NCI-H1417 treated with DMSO at 0.1 percent for 48 hours (cell line): ENCODE measurements around the gene CHGA.

ENCODE experiments used
- DNase-seq: peaks from one replicate; lab custom pipeline; 2025; lab: John Stamatoyannopoulos, UW

Gene CHGA

GRCh38 chr14:92980866-92981265 is 57.9 kb downstream of the CHGA start:
- DNase-seq: no peak

DNA sequence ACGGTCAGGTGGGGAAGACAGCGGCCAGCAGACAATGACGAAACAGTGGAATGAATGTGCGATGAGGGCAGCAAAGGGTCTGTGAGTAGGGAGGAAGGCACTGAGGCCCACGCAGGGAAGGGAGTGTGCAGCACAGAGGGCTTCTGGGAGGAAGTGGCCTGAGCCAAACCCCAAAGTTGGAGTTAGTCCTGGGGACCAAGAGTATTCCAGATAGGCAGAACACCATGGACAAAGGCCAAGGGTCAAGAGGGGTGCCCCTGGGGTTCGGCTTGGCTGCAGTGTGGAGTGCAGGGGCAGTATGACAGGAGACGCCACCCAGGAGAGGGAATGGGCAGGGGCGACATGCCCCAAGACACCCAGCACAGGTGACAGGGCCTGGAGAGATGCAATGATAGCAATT is 58.8 kb downstream of the CHGA start:
- DNase-seq: no peak

- DNase-seq: no peak
Measured at GRCh38 chr14:92982956-92983355, 60.0 kb downstream of the CHGA start.

DNA sequence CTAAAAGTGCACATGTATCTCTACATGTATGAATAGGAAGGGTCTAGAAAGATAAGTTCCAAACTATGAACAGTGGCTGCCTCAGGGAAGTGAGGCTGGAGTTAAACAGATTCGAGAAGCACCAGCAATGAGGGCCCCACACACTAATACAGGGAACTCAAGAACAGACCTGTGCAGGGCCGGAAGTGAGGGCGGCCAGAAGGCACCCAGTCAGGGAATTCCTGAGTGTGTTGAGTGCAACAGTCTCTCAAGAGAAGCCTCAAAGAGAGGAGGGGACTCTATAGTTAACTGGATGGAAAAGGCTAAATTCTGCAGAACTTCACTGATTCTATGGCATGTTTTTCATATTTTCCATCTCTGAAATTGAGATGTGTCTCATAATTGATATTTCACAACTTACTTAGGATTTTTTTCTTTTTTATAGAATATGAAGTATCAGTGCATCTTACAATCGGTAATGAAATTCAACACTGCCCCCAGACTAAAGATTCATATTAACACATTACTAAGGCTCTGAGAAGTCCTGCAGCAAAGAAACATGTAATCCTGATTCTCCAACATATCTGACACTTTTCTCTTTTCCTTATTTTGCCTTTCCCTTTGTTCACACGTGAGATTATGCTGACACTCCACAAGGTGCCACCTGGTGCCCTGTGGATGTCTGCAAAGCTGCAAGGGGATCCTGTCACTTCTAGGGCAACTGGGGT is 61.3 kb downstream of the CHGA start:
- no peak for DNase-seq
